Endothelial cell of umbilical vein (primary cell): ENCODE results near the gene RGPD3.
"Not testable (repeated sequence)": the region's sequence is repeated elsewhere in the genome, so short reads cannot be mapped to it uniquely, and the experiment has no call there.

Source experiments
- CTCF ChIP-seq, 2 donors: IDR thresholded peaks; 1 replicate in 1 of 2; 2 replicates in 1 of 2; pipeline ENCODE4 v1.5.1; 2011; ENCODE audit warnings: low read length in 2 of 2, mild to moderate bottlenecking in 2 of 2, moderate library complexity in 2 of 2, control low read depth in 1 of 2, inconsistent platforms in 1 of 2, low read depth in 1 of 2; ENCODE audit not compliant: insufficient read depth in 1 of 2; ENCODE audit errors: extremely low read depth in 1 of 2
- EZH2 ChIP-seq: IDR thresholded peaks from 2 replicates; pipeline ENCODE4 v1.6.1; 2012; ENCODE audit warnings: borderline replicate concordance, low read depth, mild to moderate bottlenecking, moderate library complexity, low read length, inconsistent platforms; ENCODE audit not compliant: severe bottlenecking
- FOS ChIP-seq: IDR thresholded peaks from 2 replicates; pipeline ENCODE4 v1.6.1; 2011; ENCODE audit warnings: mild to moderate bottlenecking, low read length, moderate library complexity, borderline replicate concordance; ENCODE audit not compliant: insufficient read depth
- JUN ChIP-seq: IDR thresholded peaks from 2 replicates; pipeline ENCODE4 v1.6.1; 2011; ENCODE audit warnings: borderline replicate concordance, low read depth; ENCODE audit not compliant: insufficient read length, insufficient read depth
- MAX ChIP-seq: IDR thresholded peaks from 2 replicates; pipeline ENCODE4 v1.6.1; 2011; ENCODE audit not compliant: insufficient read depth, insufficient read length
- MYC ChIP-seq: IDR thresholded peaks from one replicate; pipeline ENCODE4 v1.6.1; 2011; ENCODE audit warnings: mild to moderate bottlenecking, low read depth, low read length
- POLR2A ChIP-seq: IDR thresholded peaks from 2 replicates; pipeline ENCODE4 v1.6.1; 2012; ENCODE audit warnings: low read depth, mild to moderate bottlenecking, control low read depth, low read length
- POLR2AphosphoS5 ChIP-seq: IDR thresholded peaks from 2 replicates; pipeline ENCODE4 v1.6.1; 2012; ENCODE audit warnings: low read depth, mild to moderate bottlenecking, control low read depth, low read length, moderate library complexity; ENCODE audit not compliant: insufficient read depth

- not testable (repeated sequence) for TF ChIP-seq CTCF (IDR thresholded peaks at IDR 0.05; ENCODE audit: extremely low read depth in 1 of 2, insufficient read depth in 1 of 2, low read depth in 1 of 2, low read length in 2 of 2); POLR2AphosphoS5; MYC; EZH2; FOS; POLR2A; MAX; JUN
Observed at GRCh38 chr2:106510791-106511190, 42.6 kb upstream of the RGPD3 start.
